Vagina (tissue), 2 donors: ENCODE measurements around the gene MYCBPAP.

Experiments
- CTCF ChIP-seq, 3 experiments: fragments of 450-650 bp in 2 of 3; fragments of 200-600 bp in 1 of 3; sonication (generic) in 1 of 3; IDR thresholded peaks; one replicate each; pipeline ENCODE4 v1.5.1; 2017 to 2019; ENCODE audit warnings: antibody characterized with exemption in 3 of 3, mild to moderate bottlenecking in 2 of 3, moderate library complexity in 2 of 3
- POLR2A ChIP-seq, 2 donors: fragments of 450-650 bp; IDR thresholded peaks; one replicate each; pipeline ENCODE4 v1.6.1; 2017; ENCODE audit warnings: antibody characterized with exemption in 2 of 2, mild to moderate bottlenecking in 2 of 2, moderate library complexity in 2 of 2
- POLR2AphosphoS5 ChIP-seq, 2 donors: sonication (generic); formaldehyde crosslinking; IDR thresholded peaks; one replicate each; pipeline ENCODE4 v1.9.0; 2017; ENCODE audit warnings: antibody characterized with exemption in 2 of 2, mild to moderate bottlenecking in 2 of 2, low read depth in 1 of 2; ENCODE audit not compliant: insufficient read depth in 1 of 2

- TF ChIP-seq CTCF (IDR thresholded peaks at IDR 0.05) = no peak
- no peak for TF ChIP-seq POLR2A (IDR thresholded peaks at IDR 0.05)
- TF ChIP-seq POLR2AphosphoS5 (IDR thresholded peaks at IDR 0.05; ENCODE audit: insufficient read depth in 1 of 2, low read depth in 1 of 2) = no peak
Measured at GRCh38 chr17:50529849-50530248, 21.6 kb downstream of the MYCBPAP start.
